NAMALWA (cell line): ENCODE measurements around the gene ZNF717.
"Not testable (repeated sequence)": the region's sequence is repeated elsewhere in the genome, so short reads cannot be mapped to it uniquely, and the experiment has no call there.

Experiments
- DNase-seq: peaks from one replicate; pipeline ENCODE4 v3.0.0-alpha.2; 2015; ENCODE audit warnings: low spot score

Gene ZNF717

DNA sequence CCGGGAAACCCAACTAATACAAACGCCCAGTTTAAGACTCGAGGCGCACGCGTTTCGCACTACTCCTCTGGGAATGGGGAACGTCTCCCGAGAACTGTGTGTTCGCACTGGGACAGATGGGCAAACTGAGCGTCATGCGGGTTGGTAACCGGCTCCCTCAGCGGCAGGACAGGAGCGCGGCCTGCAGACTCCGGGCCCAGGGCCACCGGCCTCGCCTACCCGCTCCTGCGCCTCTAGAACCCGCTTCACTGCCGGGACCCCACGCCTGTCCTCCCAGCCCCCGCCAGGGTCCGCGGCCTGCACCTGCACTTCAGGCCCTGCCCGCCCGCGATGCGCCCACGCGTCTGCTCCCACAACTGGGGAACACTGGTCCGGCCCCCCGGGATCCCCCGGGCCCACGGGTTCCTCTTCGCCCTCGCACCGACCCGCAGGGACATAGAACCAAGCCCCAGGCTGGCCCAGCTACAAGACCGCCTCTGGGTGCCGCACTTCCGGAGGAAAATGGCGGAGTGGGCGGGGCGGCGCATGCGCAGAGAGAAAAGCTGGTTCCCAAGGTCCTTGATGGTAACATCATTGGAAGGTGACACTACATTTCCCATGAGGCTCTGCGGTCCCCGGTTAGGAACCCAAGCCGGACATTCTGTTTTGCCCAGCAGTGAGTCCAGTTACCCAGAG, at the start of gene ZNF717:
Gene ZNF717 (minus strand): TSS at position 469 of the 675 bp plus-strand sequence. CDS start 2,187 bp downstream, outside the sequence.
- DNase-seq: peak; percentile 71

DNA sequence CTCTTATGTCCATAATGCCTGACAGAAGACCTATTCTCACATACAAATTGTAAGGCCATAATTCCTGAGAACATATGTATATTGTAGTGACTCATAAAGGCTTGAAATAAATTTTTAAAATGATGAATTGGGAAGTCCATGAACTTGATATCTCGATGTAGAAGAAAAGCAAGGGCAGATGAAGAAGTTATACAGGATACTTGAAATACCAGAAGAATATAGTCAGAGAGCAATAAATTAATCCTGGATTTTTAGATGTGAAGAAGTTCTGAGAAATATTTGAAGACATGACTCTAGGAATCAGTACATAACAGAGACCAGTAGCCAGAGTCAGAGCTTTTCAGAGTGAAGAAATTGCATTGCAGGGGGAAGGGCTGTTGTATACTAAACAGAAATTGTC, 45.7 kb upstream of the ZNF717 start:
- not testable (repeated sequence) for DNase-seq

DNA sequence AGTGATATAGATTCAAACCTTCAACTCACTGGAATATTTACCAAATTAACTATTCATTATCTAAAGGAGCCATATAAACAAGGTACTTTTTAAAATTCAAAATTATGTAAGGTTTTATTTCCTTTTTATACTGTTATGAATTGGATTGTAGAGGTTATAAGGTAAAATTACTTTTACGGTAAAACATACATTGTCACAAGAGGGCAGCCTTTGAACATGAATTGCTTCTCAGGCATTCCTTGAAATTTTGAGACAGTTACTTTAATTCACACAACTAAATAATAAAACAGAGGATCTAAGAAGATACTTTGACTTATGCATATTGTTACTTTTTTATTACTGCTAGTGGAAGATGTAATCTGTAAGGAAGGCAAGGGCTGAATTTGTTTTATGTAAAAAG, 32.7 kb upstream of the ZNF717 start:
- not testable (repeated sequence) for DNase-seq

DNA sequence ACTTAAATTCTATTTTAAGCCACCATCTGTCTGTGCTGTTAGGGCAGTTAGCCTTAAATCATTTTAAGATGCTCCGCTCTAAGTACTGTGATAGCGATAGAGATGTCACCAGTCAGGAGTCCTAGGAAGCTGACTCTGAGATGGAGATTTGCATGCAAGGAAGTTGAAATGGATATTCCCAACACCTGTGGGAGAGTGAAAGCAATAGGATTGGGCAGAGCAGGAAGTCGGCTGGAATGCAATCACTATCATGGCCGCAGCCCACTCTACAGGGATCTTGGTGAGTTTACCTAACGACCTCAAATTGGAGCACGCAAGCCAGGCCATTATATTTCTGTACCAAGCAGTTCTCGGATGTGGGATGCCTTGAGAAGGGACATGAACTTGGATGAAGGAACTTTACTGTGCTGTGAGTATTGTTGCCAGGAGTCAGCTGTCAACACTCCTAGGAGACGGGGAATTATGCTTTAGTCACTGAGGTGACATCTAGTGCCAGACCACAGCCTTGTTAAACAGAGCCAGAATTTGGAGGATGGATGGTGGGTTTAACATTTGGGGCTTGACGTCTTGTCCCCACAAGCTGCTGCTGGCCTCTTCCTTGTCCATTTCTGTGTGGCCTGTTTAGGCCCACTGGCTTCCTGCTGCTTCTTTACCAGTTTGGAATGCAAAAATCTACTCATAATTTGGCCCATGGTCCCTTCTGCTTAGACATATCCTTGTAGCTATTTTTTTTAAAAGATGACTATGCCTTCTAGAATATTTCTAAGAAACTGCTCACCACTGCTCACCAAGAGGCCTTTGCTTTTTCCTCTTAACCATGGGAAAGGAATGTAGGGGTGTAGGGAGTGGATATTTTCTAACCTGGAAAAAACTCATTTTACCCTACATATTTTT, 31.2 kb upstream of the ZNF717 start:
- DNase-seq: not testable (repeated sequence)

DNA sequence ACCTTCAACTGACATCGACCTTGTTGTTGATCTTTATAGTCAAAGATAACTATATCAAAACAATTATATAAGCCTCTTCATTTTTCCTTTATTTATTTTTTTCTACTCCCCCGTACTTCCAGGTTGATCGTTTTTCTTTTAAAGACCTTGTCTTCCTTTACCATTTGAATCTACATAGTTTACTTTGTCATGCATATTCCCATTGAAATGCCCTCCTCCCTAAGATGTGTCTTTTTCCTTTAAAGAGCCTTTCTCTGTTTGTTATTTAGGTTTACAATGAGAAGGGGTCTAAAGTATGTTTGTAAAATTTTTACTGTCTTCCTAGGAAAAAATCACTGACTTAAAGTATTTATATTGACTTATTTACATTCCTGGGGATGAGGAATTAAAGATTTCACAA, 29.4 kb upstream of the ZNF717 start:
- no peak for DNase-seq

DNA sequence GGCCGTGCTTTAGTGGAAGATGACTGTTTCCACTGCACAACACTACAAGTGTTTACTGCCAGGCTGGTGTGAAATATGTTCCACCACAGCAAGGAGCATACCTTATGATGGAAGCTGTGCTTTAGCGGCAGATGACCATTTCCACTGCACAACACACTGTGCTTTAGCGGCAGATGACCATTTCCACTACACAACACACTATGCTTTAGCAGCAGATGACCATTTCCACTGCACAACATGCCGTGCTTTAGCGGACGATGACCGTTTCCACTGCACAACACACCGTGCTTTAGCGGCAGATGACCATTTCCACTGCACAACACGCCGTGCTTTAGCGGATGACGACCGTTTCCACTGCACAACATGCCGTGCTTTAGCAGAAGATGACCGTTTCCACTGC, 2.8 kb downstream of the ZNF717 start:
- DNase-seq: no peak

DNA sequence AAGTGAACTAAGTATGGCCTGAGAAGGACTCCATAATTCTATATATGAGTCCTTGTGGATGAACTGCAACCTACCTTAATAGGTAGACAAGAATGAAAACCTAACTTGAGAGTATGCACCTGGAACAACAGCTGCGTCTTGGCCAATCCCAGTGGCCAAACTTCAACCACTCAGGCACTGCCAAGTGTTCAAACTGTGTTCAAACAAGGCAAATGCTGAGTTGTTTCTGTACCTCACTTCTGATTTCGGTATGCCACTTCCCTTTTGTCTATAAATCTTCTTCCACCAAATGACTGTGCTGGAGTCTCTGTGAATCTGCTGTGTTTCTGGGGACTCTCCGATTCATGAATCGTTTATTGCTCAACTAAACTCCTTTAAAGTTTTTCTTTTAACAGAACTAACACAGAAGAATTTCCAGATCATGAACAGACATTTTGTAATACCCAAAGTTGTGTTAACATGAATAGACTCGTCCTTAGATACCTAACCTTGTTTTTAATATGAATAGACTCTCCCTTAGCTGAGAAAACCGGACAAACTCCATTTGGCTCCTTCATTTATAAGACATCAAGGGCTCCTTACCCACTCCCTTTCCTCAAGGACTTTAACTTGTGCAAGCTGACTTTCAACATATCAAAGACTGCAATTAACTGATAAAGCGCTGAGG, 4.1 kb downstream of the ZNF717 start:
- peak; percentile 0 for DNase-seq

DNA sequence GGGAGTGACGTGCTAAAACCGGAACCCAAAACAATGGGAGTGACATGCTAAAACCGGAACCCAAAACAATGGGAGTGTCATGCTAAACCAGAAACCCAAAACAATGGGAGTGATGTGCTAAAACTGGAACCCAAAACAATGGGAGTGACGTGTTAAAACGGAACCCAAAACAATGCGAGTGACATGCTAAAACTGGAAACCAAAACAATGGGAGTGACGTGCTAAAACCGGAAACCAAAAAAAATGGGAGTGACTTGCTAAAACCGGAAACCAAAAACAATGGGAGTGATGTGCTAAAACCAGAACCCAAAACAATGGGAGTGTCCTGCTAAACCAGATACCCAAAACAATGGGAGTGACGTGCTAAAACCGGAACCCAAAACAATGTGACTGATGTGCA, 7.6 kb downstream of the ZNF717 start:
- not testable (repeated sequence) for DNase-seq

DNA sequence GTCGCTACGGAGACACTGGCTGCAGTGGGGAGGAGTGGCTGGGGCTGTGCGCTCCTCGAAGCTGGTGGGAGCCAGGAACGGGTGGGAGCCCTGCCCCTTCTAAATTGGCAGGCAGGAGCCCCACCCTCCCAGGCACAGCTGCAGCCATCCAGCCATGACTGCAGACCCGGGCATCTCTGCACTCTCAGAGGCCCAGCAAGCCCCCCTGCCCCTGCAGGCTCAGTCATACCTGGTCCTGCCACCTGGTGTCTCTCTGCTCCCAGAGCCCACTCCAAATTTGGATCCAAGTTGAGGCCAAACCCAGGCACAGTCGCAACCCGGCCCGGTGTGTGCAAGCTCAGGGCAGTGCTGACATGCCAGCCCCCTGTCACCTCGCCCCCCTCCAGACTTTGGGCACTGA, 13.7 kb downstream of the ZNF717 start:
- not testable (repeated sequence) for DNase-seq

DNA sequence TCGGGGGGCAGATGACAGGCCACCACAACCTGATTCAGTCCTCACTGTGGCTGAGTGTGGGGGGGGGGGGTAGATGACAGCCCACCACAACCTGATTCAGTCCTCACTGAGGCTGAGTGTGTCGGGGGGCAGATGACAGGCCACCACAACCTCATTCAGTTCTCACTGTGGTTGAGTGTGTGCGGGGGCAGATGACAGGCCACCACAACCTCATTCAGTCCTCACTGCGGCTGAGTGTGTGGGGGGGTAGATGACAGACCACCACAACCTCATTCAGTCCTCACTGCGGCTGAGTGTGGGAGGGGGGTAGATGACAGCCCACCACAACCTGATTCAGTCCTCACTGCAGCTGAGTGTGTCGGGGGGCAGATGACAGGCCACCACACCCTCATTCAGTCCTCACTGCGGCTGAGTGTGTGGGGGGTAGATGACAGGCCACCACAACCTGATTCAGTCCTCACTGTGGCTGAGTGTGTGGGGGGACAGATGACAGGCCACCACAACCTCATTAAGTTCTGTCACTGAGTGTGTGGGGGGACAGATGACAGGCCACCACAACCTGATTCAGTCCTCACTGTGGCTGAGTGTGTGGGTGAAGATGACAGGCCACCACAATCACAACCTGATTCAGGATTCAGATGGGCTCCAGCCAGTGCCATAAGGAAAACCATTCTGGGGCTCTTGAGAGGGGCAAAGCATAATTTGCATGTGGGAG, 16.9 kb downstream of the ZNF717 start:
- DNase-seq: no peak

DNA sequence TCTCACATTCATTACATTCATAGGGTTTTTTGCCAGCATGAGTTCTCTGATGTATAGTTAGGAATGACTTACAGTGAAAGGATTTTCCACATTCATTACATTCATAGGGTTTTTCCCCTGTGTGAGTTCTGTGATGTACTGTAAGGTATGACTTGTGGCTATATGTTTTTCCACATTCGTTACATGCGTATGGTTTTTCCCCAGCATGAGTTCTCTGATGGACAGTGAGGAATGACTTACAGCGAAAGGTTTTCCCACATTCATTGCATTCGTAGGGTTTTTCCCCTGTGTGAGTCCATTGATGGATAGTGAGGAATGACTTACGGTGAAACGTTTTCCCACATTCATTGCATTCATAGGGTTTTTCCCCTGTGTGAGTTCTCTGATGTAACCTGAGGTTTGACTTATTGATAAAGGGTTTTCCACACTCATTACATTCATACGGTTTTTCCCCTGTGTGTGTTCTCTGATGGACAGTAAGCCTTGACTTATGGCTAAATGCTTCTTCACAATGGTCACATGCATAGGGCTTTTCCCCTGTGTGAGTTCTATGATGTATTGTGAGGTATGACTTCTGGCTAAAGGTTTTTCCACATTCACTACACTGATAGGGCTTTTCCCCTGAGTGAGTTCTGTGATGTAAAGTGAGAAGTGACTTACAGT, 47.4 kb downstream of the ZNF717 start:
- no peak for DNase-seq

DNA sequence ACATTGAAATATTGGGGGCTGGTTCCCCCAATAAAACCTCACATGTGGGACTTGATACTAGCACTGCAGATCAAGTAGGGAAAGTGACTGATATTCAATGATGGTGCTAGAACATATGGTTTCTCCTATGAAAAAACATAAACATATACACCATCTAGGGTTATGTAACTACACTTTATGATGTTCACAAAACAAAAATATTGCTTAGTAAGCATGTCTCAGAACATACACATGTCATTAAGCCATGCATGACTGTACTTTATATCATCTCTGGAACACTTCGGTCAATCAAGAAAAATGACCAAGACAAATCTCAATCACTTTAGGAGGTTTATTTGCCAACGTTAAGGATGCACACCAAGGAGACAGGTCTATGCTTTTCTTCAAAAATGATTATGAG, 57.4 kb downstream of the ZNF717 start:
- no peak for DNase-seq

DNA sequence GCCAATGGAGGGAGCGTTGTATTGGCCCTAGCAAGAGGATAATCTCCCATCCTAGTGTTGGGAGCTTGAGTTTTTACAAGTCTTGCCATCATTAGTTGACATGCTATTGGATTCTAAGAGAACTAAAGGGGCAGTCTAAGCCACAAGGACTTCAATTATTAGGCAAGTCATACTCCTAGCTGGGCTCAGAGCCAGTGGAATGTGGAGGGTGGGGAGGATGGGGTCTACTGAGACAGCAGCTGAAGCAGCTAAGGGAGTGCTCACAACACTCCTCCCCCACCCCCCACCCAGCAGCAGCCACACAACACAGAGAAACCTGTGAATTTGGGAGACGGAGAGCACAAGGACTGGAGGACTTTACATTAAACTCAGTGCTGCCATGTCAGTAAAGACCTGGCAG, 93.3 kb downstream of the ZNF717 start:
- DNase-seq: no peak

DNA sequence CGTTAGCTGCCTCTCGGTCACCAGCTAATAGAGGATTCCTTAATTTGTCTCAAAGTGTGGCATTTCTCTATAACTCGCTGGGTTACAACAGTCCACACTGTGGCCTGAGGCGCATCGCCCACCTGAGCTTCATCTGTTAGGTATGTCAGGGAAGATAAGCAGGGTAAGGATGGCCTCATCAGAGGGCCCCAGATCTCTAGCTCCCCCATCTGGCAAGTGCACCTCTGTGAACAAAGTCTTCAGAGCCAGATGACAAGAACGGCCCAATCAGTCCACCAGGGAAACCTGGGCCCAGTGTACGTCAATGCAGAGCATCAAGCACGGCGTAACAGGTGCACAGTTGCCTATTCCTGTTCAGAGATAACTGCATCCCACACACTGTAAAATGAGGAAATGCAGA, 98.0 kb downstream of the ZNF717 start:
- no peak for DNase-seq
